Mesendoderm (in vitro differentiated cells): ENCODE measurements around the gene BIRC2.

Experiments used
- DNase-seq: peaks from one replicate; pipeline ENCODE4 v3.0.0; 2013
- H2AK5ac ChIP-seq: 2 replicates; pipeline ENCODE4 v1.6.1; 2013; ENCODE audit warnings: low read length, inconsistent platforms
- H2BK120ac ChIP-seq: 2 replicates; pipeline ENCODE4 v1.6.1; 2013; ENCODE audit warnings: low read depth, mild to moderate bottlenecking, low read length, moderate library complexity, mixed read lengths
- H2BK15ac ChIP-seq: replicated peaks from 2 replicates; pipeline ENCODE4 v1.6.1; 2013; ENCODE audit warnings: low read depth, mild to moderate bottlenecking, moderate library complexity
- H2BK5ac ChIP-seq: 2 replicates; pipeline ENCODE4 v1.6.1; 2013; ENCODE audit warnings: low read length, inconsistent platforms
- H3K18ac ChIP-seq: 2 replicates; pipeline ENCODE4 v1.6.1; 2013; ENCODE audit warnings: mild to moderate bottlenecking, low read length, mixed read lengths
- H3K23ac ChIP-seq: one replicate; pipeline ENCODE4 v1.6.1; 2013; ENCODE audit warnings: low read length
- H3K27ac ChIP-seq: 2 replicates; pipeline ENCODE4 v1.5.1; 2013; ENCODE audit warnings: low read depth, mild to moderate bottlenecking, inconsistent platforms, low read length, moderate library complexity
- H3K27me3 ChIP-seq: 2 replicates; pipeline ENCODE4 v1.6.1; 2013; ENCODE audit warnings: low read length, control low read depth, mild to moderate bottlenecking, inconsistent platforms; ENCODE audit not compliant: insufficient read depth, poor library complexity
- H3K36me3 ChIP-seq: 2 replicates; pipeline ENCODE4 v1.6.1; 2013; ENCODE audit warnings: low read length, inconsistent platforms; ENCODE audit not compliant: control insufficient read depth, insufficient read depth
- H3K4ac ChIP-seq: one replicate; pipeline ENCODE4 v1.6.1; 2013; ENCODE audit warnings: low read depth, mild to moderate bottlenecking, low read length, moderate library complexity
- H3K4me1 ChIP-seq: 2 replicates; pipeline ENCODE4 v1.6.1; 2013; ENCODE audit warnings: low read depth, low read length, inconsistent platforms; ENCODE audit not compliant: control insufficient read depth
- H3K4me2 ChIP-seq: 2 replicates; pipeline ENCODE4 v1.6.1; 2013; ENCODE audit warnings: low read length
- H3K4me3 ChIP-seq: 2 replicates; pipeline ENCODE4 v1.5.1; 2013; ENCODE audit warnings: mild to moderate bottlenecking, low read length
- H3K56ac ChIP-seq: one replicate; pipeline ENCODE4 v1.6.1; 2013; ENCODE audit warnings: low read length
- H3K79me1 ChIP-seq: 2 replicates; pipeline ENCODE4 v1.6.1; 2013; ENCODE audit warnings: low read length, inconsistent platforms
- H3K79me2 ChIP-seq: 2 replicates; pipeline ENCODE4 v1.6.1; 2013; ENCODE audit warnings: mild to moderate bottlenecking, low read length; ENCODE audit not compliant: control insufficient read depth, insufficient read depth
- H3K9ac ChIP-seq: 2 replicates; pipeline ENCODE4 v1.6.1; 2013; ENCODE audit warnings: low read length, inconsistent platforms
- H4K5ac ChIP-seq: one replicate; pipeline ENCODE4 v1.6.1; 2013; ENCODE audit warnings: low read length
- H4K8ac ChIP-seq: one replicate; pipeline ENCODE4 v1.6.1; 2013; ENCODE audit warnings: low read depth, mild to moderate bottlenecking, control low read depth, low read length, moderate library complexity
- WGBS: extraction: QIAGEN DNeasy Blood & Tissue Kit; methylation state at CpG from one replicate; pipeline ENCODE4 v1.1.7; 2013; ENCODE audit warnings: low lambda C conversion rate, missing lambda C conversion rate; ENCODE audit not compliant: insufficient coverage; ENCODE audit errors: extremely low coverage; 5-methylcytosine and 5-hydroxymethylcytosine counted together

Gene BIRC2

DNA sequence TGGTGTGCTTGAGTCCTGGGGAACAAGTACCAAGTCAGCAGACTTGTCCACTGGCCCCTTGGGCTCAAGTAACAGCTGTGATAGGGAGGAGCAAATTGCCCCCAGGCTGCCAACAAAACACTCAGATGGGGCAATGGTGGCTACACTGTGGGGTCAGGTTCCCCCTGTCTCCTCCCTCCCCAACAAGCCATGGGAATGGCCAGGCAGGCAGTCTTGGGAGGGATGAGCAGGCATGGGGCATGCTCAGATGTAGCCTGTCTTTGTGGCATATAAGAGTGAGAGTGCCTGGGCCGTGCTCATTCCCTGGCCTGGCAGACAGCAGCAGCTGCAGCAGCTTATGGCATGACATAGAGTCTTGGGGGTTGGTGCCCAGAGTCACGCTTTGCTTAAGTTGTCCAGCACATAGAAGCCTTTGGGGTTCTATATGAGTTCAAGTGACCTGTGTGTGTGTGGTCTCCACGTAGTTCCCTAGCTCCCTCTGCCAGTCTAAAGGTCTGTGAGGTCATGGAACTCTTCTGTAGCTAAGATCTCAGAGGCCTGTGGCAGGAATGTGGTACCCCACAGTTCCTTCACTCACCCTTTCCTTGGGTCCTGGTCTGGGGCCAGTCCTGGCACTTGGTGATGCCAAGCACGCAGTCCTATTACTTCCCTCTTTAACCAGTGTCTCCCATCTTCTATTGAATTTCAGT is 44.7 kb downstream of the BIRC2 start:
- no peak overlapping the region for H3K9ac ChIP-seq
- no peak for DNase-seq
- H3K79me2 ChIP-seq: no peaks in the 10 kb centered on the region
- no peak overlapping the region for H2BK15ac ChIP-seq
- no peak overlapping the region for H3K4me3 ChIP-seq
- H3K4ac ChIP-seq: no peak overlapping the region
- no peaks in the 10 kb centered on the region for H3K36me3 ChIP-seq
- H2AK5ac ChIP-seq: no peak overlapping the region
- H3K79me1 ChIP-seq: no peaks in the 10 kb centered on the region
- no peak overlapping the region for H3K56ac ChIP-seq
- no peak overlapping the region for H3K4me2 ChIP-seq
- no peak overlapping the region for H3K27ac ChIP-seq
- no peak overlapping the region for H3K18ac ChIP-seq
- no peak overlapping the region for H4K5ac ChIP-seq
- WGBS: no CpG with 5 or more reads among the region's 4 CpGs
- H2BK5ac ChIP-seq: no peak overlapping the region
- no peak overlapping the region for H2BK120ac ChIP-seq
- H3K4me1 ChIP-seq: no peaks in the 10 kb centered on the region
- H3K27me3 ChIP-seq: no peaks in the 10 kb centered on the region
- H4K8ac ChIP-seq: no peak overlapping the region
- H3K23ac ChIP-seq: no peak overlapping the region

DNA sequence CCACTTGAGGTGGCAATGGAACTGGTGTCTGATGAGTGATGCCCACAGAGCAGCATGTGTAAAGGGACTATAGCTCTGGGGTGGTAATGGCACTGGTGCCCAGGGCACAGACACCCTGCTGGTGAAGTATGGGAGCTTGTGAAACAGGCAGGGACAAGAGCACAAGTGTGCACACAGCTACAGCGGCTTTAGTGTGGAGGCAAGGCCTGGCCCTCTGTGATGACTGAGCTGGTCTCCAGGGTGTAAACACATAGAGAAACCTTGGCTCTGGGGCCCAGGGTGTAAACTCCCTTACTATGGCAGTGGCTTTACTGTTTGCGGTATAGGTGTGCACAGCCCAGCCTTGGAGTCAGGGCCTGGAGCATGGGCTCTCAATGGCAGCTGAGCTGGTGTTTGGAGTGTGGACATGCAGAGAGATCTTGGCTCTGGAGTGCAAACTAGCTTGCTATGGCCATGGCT is 46.3 kb downstream of the BIRC2 start:
- Histone ChIP-seq H4K5ac (no peak overlapping the region), H3K4ac (no peak overlapping the region), H4K8ac (no peak overlapping the region), H3K23ac (no peak overlapping the region), H2AK5ac (no peak overlapping the region), H2BK5ac (no peak overlapping the region), H3K56ac (no peak overlapping the region), H3K36me3 (no peaks in the 10 kb centered on the region), H3K4me3 (no peak overlapping the region), H3K79me2 (no peaks in the 10 kb centered on the region), H3K4me2 (no peak overlapping the region), H3K27me3 (no peaks in the 10 kb centered on the region), H2BK15ac (no peak overlapping the region), H2BK120ac (no peak overlapping the region), H3K18ac (no peak overlapping the region), H3K4me1 (no peaks in the 10 kb centered on the region), H3K79me1 (no peaks in the 10 kb centered on the region), H3K27ac (no peak overlapping the region), H3K9ac (no peak overlapping the region)
- no peak for DNase-seq
- WGBS: no CpG with 5 or more reads among the region's 2 CpGs

DNA sequence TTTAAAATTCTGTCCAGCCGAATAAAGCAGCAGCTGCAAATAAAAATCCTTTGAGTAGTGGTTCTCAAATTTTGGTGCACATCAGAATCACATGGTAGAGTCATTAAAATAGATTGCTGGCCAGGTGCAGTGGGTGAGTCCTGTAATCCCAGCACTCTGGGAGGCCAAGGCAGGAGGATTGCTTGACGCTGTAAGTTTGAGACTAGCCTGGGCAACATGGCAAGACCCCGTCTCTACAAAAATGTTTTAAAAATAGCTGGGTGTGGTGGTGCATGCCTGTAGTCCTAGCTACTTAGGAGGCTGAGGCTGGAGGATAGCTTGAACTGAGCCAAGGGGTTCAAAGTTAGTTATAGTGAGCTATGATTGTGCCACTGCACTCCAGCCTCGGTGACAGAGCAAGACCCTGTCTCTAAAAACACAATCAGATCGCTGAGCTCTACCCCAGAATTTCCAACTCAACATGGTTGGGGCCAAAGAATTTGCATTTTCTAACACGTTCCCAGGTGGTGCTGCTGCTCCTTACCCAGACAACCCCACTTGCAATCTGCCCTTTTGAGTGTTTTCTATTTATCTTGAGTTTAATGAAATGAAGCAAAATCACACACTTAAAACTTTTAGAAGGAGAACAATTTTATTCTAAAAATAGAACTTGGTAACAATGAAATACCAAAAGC is 48.8 kb downstream of the BIRC2 start:
- Histone ChIP-seq H3K4me1 (no peaks in the 10 kb centered on the region), H3K27ac (no peak overlapping the region), H3K79me2 (no peaks in the 10 kb centered on the region), H2BK5ac (no peak overlapping the region), H3K9ac (no peak overlapping the region), H3K27me3 (no peaks in the 10 kb centered on the region), H3K79me1 (no peaks in the 10 kb centered on the region), H3K4me2 (no peak overlapping the region), H3K4me3 (no peak overlapping the region), H3K23ac (no peak overlapping the region), H4K5ac (no peak overlapping the region), H4K8ac (no peak overlapping the region), H2BK120ac (no peak overlapping the region), H3K36me3 (peaks cover 2% of the 10 kb centered on the region), H2AK5ac (no peak overlapping the region), H3K4ac (no peak overlapping the region), H3K56ac (no peak overlapping the region), H2BK15ac (no peak overlapping the region), H3K18ac (no peak overlapping the region)
- DNase-seq: no peak
- WGBS: no CpG with 5 or more reads among the region's 6 CpGs

DNA sequence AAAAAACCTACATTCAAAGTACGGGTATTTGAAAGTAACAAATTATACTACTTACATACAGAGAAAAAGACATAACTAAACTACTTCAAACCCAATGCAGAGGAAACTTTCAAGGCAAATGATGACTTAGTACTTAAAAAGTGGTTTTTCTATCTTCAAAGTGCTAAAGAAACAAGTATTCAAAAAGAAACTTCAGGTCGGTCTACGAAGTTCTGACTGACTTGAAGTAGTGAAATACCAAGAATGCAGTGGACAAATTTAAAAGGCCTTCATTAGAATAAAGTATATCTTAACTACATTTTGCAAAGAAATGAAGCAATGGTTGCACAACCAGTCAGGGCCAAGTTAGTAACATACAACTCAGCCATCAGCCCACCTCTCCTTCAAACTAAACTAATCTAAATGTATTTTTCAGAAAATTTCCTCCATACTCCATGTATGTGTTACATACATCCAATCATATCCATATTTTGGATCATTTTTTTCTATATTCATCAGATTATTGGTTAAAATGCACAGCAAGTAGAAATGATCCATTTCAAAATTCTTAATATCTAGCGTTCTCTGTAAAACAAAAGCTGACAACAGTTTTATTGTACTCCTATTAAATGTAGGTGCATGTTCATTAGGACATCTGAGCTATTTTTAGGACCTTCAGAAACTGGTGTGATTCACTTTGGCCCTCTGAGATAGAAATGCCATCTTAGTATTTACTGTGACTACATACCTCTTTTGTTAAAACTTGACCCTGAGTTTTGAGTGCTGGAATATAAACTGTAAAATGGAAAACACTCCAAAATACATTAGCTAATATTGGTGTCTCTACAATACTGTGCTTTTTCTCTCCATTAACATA is 49.9 kb downstream of the BIRC2 start:
- H3K79me1 ChIP-seq: no peaks in the 10 kb centered on the region
- H2BK5ac ChIP-seq: no peak overlapping the region
- no peak for DNase-seq
- no peak overlapping the region for H2AK5ac ChIP-seq
- H2BK15ac ChIP-seq: no peak overlapping the region
- no peak overlapping the region for H4K5ac ChIP-seq
- H3K27me3 ChIP-seq: no peaks in the 10 kb centered on the region
- H3K4ac ChIP-seq: no peak overlapping the region
- no peak overlapping the region for H3K23ac ChIP-seq
- H3K79me2 ChIP-seq: no peaks in the 10 kb centered on the region
- H3K56ac ChIP-seq: no peak overlapping the region
- no peak overlapping the region for H3K18ac ChIP-seq
- peaks cover 2% of the 10 kb centered on the region for H3K36me3 ChIP-seq
- H3K27ac ChIP-seq: no peak overlapping the region
- H3K4me1 ChIP-seq: no peaks in the 10 kb centered on the region
- H2BK120ac ChIP-seq: no peak overlapping the region
- WGBS: no CpG with 5 or more reads among the region's 4 CpGs
- no peak overlapping the region for H4K8ac ChIP-seq
- no peak overlapping the region for H3K9ac ChIP-seq
- no peak overlapping the region for H3K4me3 ChIP-seq
- no peak overlapping the region for H3K4me2 ChIP-seq

DNA sequence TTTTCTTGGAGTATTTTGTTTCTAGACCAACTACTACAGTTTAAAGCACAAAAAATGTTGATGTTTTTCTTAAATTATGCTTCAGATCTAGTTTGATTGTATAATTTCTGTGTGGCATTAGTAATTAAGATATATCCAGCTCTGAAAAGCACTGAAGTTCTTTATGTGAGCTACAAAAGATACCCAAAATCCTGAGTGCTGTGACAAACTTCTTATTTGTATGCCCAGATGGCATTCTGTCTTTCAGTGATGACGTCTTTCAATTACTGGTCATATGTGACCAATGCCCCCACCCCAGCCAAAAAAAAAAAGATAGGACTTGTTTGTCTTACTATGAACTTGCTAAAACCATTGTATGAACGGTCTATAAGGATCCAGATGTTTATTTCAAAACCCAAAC is 51.3 kb downstream of the BIRC2 start:
- Histone ChIP-seq H3K27me3 (no peaks in the 10 kb centered on the region), H2BK5ac (no peak overlapping the region), H4K5ac (no peak overlapping the region), H4K8ac (no peak overlapping the region), H2BK15ac (no peak overlapping the region), H3K4ac (no peak overlapping the region), H3K9ac (no peak overlapping the region), H3K79me2 (no peaks in the 10 kb centered on the region), H3K18ac (no peak overlapping the region), H3K36me3 (peaks cover 2% of the 10 kb centered on the region), H3K4me2 (no peak overlapping the region), H3K79me1 (no peaks in the 10 kb centered on the region), H3K56ac (no peak overlapping the region), H3K4me1 (no peaks in the 10 kb centered on the region), H3K4me3 (no peak overlapping the region), H2AK5ac (no peak overlapping the region), H3K23ac (no peak overlapping the region), H3K27ac (no peak overlapping the region), H2BK120ac (no peak overlapping the region)
- WGBS: no CpG with 5 or more reads among the region's 2 CpGs
- DNase-seq: no peak
